Mesendoderm (in vitro differentiated cells): ENCODE measurements around the gene ATG7.

Experiments used
- DNase-seq: peaks from one replicate; pipeline ENCODE4 v3.0.0; 2013
- H2AK5ac ChIP-seq: 2 replicates; pipeline ENCODE4 v1.6.1; 2013; ENCODE audit warnings: low read length, inconsistent platforms
- H2BK120ac ChIP-seq: 2 replicates; pipeline ENCODE4 v1.6.1; 2013; ENCODE audit warnings: low read depth, mild to moderate bottlenecking, low read length, moderate library complexity, mixed read lengths
- H2BK15ac ChIP-seq: replicated peaks from 2 replicates; pipeline ENCODE4 v1.6.1; 2013; ENCODE audit warnings: low read depth, mild to moderate bottlenecking, moderate library complexity
- H2BK5ac ChIP-seq: 2 replicates; pipeline ENCODE4 v1.6.1; 2013; ENCODE audit warnings: low read length, inconsistent platforms
- H3K18ac ChIP-seq: 2 replicates; pipeline ENCODE4 v1.6.1; 2013; ENCODE audit warnings: mild to moderate bottlenecking, low read length, mixed read lengths
- H3K23ac ChIP-seq: one replicate; pipeline ENCODE4 v1.6.1; 2013; ENCODE audit warnings: low read length
- H3K27ac ChIP-seq: 2 replicates; pipeline ENCODE4 v1.5.1; 2013; ENCODE audit warnings: low read depth, mild to moderate bottlenecking, inconsistent platforms, low read length, moderate library complexity
- H3K27me3 ChIP-seq: 2 replicates; pipeline ENCODE4 v1.6.1; 2013; ENCODE audit warnings: low read length, control low read depth, mild to moderate bottlenecking, inconsistent platforms; ENCODE audit not compliant: insufficient read depth, poor library complexity
- H3K36me3 ChIP-seq: 2 replicates; pipeline ENCODE4 v1.6.1; 2013; ENCODE audit warnings: low read length, inconsistent platforms; ENCODE audit not compliant: control insufficient read depth, insufficient read depth
- H3K4ac ChIP-seq: one replicate; pipeline ENCODE4 v1.6.1; 2013; ENCODE audit warnings: low read depth, mild to moderate bottlenecking, low read length, moderate library complexity
- H3K4me1 ChIP-seq: 2 replicates; pipeline ENCODE4 v1.6.1; 2013; ENCODE audit warnings: low read depth, low read length, inconsistent platforms; ENCODE audit not compliant: control insufficient read depth
- H3K4me2 ChIP-seq: 2 replicates; pipeline ENCODE4 v1.6.1; 2013; ENCODE audit warnings: low read length
- H3K4me3 ChIP-seq: 2 replicates; pipeline ENCODE4 v1.5.1; 2013; ENCODE audit warnings: mild to moderate bottlenecking, low read length
- H3K56ac ChIP-seq: one replicate; pipeline ENCODE4 v1.6.1; 2013; ENCODE audit warnings: low read length
- H3K79me1 ChIP-seq: 2 replicates; pipeline ENCODE4 v1.6.1; 2013; ENCODE audit warnings: low read length, inconsistent platforms
- H3K79me2 ChIP-seq: 2 replicates; pipeline ENCODE4 v1.6.1; 2013; ENCODE audit warnings: mild to moderate bottlenecking, low read length; ENCODE audit not compliant: control insufficient read depth, insufficient read depth
- H3K9ac ChIP-seq: 2 replicates; pipeline ENCODE4 v1.6.1; 2013; ENCODE audit warnings: low read length, inconsistent platforms
- H4K5ac ChIP-seq: one replicate; pipeline ENCODE4 v1.6.1; 2013; ENCODE audit warnings: low read length
- H4K8ac ChIP-seq: one replicate; pipeline ENCODE4 v1.6.1; 2013; ENCODE audit warnings: low read depth, mild to moderate bottlenecking, control low read depth, low read length, moderate library complexity
- WGBS: extraction: QIAGEN DNeasy Blood & Tissue Kit; methylation state at CpG from one replicate; pipeline ENCODE4 v1.1.7; 2013; ENCODE audit warnings: low lambda C conversion rate, missing lambda C conversion rate; ENCODE audit not compliant: insufficient coverage; ENCODE audit errors: extremely low coverage; 5-methylcytosine and 5-hydroxymethylcytosine counted together

ATG7 gene

DNA sequence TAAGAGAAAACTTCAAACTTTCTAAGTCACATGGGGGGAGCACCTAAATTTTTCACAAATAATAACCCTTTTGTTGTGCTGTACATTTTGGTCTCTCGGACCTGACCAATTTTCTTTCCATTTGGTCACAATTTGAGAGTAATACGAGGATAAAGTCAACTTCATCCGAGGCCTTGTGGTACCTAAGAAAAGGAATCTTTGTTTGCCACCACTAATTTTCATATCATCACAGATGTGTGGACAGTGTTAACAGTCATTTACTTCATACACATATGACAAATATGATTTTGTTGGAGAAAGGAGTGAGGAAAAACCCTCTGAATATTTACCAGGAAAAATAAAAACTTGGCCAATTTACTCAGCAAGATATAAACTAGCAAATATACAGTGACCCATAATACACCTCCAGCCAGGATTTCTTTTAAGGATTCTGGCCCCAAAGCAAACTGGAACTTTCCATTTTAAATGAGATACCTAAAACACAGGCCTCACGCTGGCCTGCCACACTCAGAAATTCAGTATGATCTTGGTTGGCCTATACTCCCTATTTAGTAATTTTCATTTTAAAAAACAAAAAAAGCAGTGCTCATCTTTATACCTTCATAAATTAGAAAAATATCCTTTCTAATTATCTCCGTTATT, 330.8 kb downstream of the ATG7 start:
- no peak overlapping the region for H3K4me2 ChIP-seq

DNA sequence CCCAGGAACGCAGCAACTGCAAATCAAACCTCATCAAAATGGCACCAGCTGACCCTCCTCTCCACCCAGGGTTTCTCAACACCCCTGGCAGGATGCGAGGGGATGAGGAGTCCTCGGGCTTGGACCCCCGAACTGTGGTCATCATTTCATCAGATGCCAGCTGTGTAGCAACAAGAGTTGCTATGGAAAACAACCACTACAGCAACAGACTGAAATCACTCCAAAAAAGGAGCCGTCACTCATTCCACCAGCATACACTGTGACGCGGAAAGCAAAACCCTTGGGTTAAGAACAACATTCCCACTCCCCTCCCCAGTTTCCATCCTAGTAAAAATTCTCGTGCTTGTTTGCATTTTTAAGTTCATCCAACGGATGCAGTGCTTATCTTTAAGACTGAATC, 331.4 kb downstream of the ATG7 start:
- no peak overlapping the region for H3K56ac ChIP-seq
- H3K18ac ChIP-seq = no peak overlapping the region
- no peak overlapping the region for H3K4me3 ChIP-seq
- H3K36me3 ChIP-seq = no peaks in the 10 kb centered on the region
- no peak overlapping the region for H2BK5ac ChIP-seq
- peaks cover 12% of the 10 kb centered on the region for H3K4me1 ChIP-seq
- no peak overlapping the region for H2BK15ac ChIP-seq
- no peak overlapping the region for H2BK120ac ChIP-seq
- peak overlapping the region; percentile 22 for H3K27ac ChIP-seq
- WGBS = no CpG with 5 or more reads among the region's 9 CpGs
- peak; percentile 58 for DNase-seq
- no peak overlapping the region for H2AK5ac ChIP-seq
- no peak overlapping the region for H4K5ac ChIP-seq
- H3K79me2 ChIP-seq = peaks cover 31% of the 10 kb centered on the region
- H3K4ac ChIP-seq = no peak overlapping the region
- H4K8ac ChIP-seq = peak overlapping the region; percentile 78
- H3K23ac ChIP-seq = no peak overlapping the region
- H3K79me1 ChIP-seq = peaks cover 11% of the 10 kb centered on the region
- no peak overlapping the region for H3K9ac ChIP-seq
- H3K27me3 ChIP-seq = no peaks in the 10 kb centered on the region
- H3K4me2 ChIP-seq = no peak overlapping the region

More for the DNA sequence above, 330.8 kb downstream of the ATG7 start:
- H4K8ac ChIP-seq = no peak overlapping the region
- H2BK5ac ChIP-seq = no peak overlapping the region
- H3K18ac ChIP-seq = no peak overlapping the region
- H3K4me3 ChIP-seq = no peak overlapping the region
- H3K27ac ChIP-seq = no peak overlapping the region
- no peak for DNase-seq
- H3K27me3 ChIP-seq = no peaks in the 10 kb centered on the region
- H2BK120ac ChIP-seq = no peak overlapping the region
- no CpG with 5 or more reads among the region's 5 CpGs for WGBS
- H4K5ac ChIP-seq = no peak overlapping the region
- no peak overlapping the region for H3K4ac ChIP-seq
- no peak overlapping the region for H3K23ac ChIP-seq
- H3K4me1 ChIP-seq = peaks cover 12% of the 10 kb centered on the region
- peaks cover 34% of the 10 kb centered on the region for H3K79me2 ChIP-seq
- H2AK5ac ChIP-seq = no peak overlapping the region
- peaks cover 11% of the 10 kb centered on the region for H3K79me1 ChIP-seq
- no peaks in the 10 kb centered on the region for H3K36me3 ChIP-seq
- H2BK15ac ChIP-seq = no peak overlapping the region
- no peak overlapping the region for H3K9ac ChIP-seq
- H3K56ac ChIP-seq = no peak overlapping the region

GRCh38 chr3:11604139-11604892, 332.1 kb downstream of the ATG7 start:
- H3K79me2 ChIP-seq = peaks cover 30% of the 10 kb centered on the region
- no peak overlapping the region for H3K27ac ChIP-seq
- no peak overlapping the region for H3K4ac ChIP-seq
- H3K18ac ChIP-seq = no peak overlapping the region
- peak overlapping the region; percentile 36 for H3K56ac ChIP-seq
- H2BK5ac ChIP-seq = no peak overlapping the region
- no peak for DNase-seq
- no peak overlapping the region for H4K5ac ChIP-seq
- H3K4me1 ChIP-seq = peaks cover 12% of the 10 kb centered on the region
- no peaks in the 10 kb centered on the region for H3K36me3 ChIP-seq
- H2BK120ac ChIP-seq = no peak overlapping the region
- no peak overlapping the region for H3K4me3 ChIP-seq
- H2BK15ac ChIP-seq = no peak overlapping the region
- no peak overlapping the region for H3K4me2 ChIP-seq
- H2AK5ac ChIP-seq = no peak overlapping the region
- no peaks in the 10 kb centered on the region for H3K27me3 ChIP-seq
- no peak overlapping the region for H3K23ac ChIP-seq
- H3K9ac ChIP-seq = no peak overlapping the region
- peaks cover 11% of the 10 kb centered on the region for H3K79me1 ChIP-seq
- no peak overlapping the region for H4K8ac ChIP-seq
- WGBS = no CpG with 5 or more reads among the region's 15 CpGs

DNA sequence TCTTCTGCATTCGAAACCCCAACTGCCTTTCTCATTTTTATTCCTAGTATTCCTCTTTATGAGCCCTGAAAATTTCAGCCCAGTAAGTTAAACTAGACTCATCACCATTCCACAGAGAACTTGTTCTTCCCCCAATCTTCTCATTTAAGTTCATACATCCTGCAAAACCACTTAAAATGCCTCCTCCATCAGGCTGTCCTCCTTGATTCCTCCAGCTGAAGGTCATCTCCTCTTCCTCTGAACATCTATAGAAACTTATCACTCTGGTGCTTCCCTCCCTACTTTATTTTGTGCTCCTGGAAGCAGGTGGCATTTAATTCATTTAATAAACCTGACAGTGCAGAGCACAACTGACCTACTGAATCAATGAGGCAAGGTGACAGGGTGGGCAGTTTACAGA, 333.2 kb downstream of the ATG7 start:
- H3K4me2 ChIP-seq = no peak overlapping the region
- H2AK5ac ChIP-seq = no peak overlapping the region
- H3K79me2 ChIP-seq = peaks cover 41% of the 10 kb centered on the region
- H3K27me3 ChIP-seq = no peaks in the 10 kb centered on the region
- no peak overlapping the region for H3K56ac ChIP-seq
- no peak overlapping the region for H3K4ac ChIP-seq
- no peak overlapping the region for H3K23ac ChIP-seq
- no peak overlapping the region for H4K8ac ChIP-seq
- no peak overlapping the region for H3K27ac ChIP-seq
- no peak overlapping the region for H4K5ac ChIP-seq
- no peak overlapping the region for H2BK5ac ChIP-seq
- no peak for DNase-seq
- H3K36me3 ChIP-seq = no peaks in the 10 kb centered on the region
- H3K4me1 ChIP-seq = peaks cover 12% of the 10 kb centered on the region
- no peak overlapping the region for H3K18ac ChIP-seq
- peaks cover 17% of the 10 kb centered on the region for H3K79me1 ChIP-seq
- H2BK120ac ChIP-seq = no peak overlapping the region
- no CpG with 5 or more reads among the region's 1 CpG for WGBS
- H3K4me3 ChIP-seq = no peak overlapping the region
- no peak overlapping the region for H3K9ac ChIP-seq
- no peak overlapping the region for H2BK15ac ChIP-seq

- Histone ChIP-seq H3K4me1 (peaks cover 9% of the 10 kb centered on the region), H2AK5ac (no peak overlapping the region), H3K9ac (no peak overlapping the region), H3K4me3 (no peak overlapping the region), H3K27ac (no peak overlapping the region), H3K23ac (no peak overlapping the region), H3K4me2 (no peak overlapping the region), H2BK120ac (no peak overlapping the region), H4K8ac (no peak overlapping the region), H3K36me3 (no peaks in the 10 kb centered on the region), H2BK15ac (no peak overlapping the region), H3K79me2 (peaks cover 46% of the 10 kb centered on the region), H3K4ac (no peak overlapping the region), H3K79me1 (peaks cover 17% of the 10 kb centered on the region), H3K56ac (no peak overlapping the region), H4K5ac (no peak overlapping the region), H3K27me3 (no peaks in the 10 kb centered on the region), H3K18ac (no peak overlapping the region), H2BK5ac (no peak overlapping the region)
- DNase-seq = no peak
- no CpG with 5 or more reads among the region's 11 CpGs for WGBS
These were observed 334.0 kb downstream of the ATG7 start for GRCh38 chr3:11606090-11606784.
